Ishikawa (cell line): ENCODE results near the gene NXNL2.

ENCODE experiments used
- CEBPB ChIP-seq: IDR thresholded peaks from 2 replicates; pipeline ENCODE4 v1.6.1; 2012
- CREB1 ChIP-seq: IDR thresholded peaks from 2 replicates; pipeline ENCODE4 v1.6.1; 2012; ENCODE audit warnings: low read depth
- EGR1 ChIP-seq: IDR thresholded peaks from 2 replicates; pipeline ENCODE4 v1.6.1; 2012
- EP300 ChIP-seq: IDR thresholded peaks from 2 replicates; pipeline ENCODE4 v1.6.1; 2012; ENCODE audit warnings: borderline replicate concordance
- FOXM1 ChIP-seq: IDR thresholded peaks from 2 replicates; pipeline ENCODE4 v1.6.1; 2012; ENCODE audit warnings: low read depth, borderline replicate concordance
- NFIC ChIP-seq: IDR thresholded peaks from 2 replicates; pipeline ENCODE4 v1.6.1; 2012
- RAD21 ChIP-seq: IDR thresholded peaks from 2 replicates; pipeline ENCODE4 v1.6.1; 2012; ENCODE audit warnings: low read depth
- TAF1 ChIP-seq: IDR thresholded peaks from 2 replicates; pipeline ENCODE4 v1.6.1; 2012; ENCODE audit warnings: low read depth, mild to moderate bottlenecking
- TCF12 ChIP-seq: IDR thresholded peaks from 2 replicates; pipeline ENCODE4 v1.6.1; 2012; ENCODE audit warnings: low read depth
- TEAD4 ChIP-seq: IDR thresholded peaks from 2 replicates; pipeline ENCODE4 v1.6.1; 2012
- YY1 ChIP-seq: IDR thresholded peaks from 2 replicates; pipeline ENCODE4 v1.6.1; 2012; ENCODE audit warnings: low read depth
- ZBTB7A ChIP-seq: IDR thresholded peaks from 2 replicates; pipeline ENCODE4 v1.6.1; 2012; ENCODE audit warnings: low read depth
- TF ChIP-seq, protein P1 (sequence below): IDR thresholded peaks from 2 replicates; pipeline ENCODE4 v1.6.1; 2012
- TF ChIP-seq, protein P2 (sequence below): IDR thresholded peaks from 2 replicates; pipeline ENCODE4 v1.6.1; 2012; ENCODE audit warnings: low read depth, mild to moderate bottlenecking
- TF ChIP-seq, protein P3 (sequence below): IDR thresholded peaks from 2 replicates; pipeline ENCODE4 v1.6.1; 2012

Gene NXNL2

DNA sequence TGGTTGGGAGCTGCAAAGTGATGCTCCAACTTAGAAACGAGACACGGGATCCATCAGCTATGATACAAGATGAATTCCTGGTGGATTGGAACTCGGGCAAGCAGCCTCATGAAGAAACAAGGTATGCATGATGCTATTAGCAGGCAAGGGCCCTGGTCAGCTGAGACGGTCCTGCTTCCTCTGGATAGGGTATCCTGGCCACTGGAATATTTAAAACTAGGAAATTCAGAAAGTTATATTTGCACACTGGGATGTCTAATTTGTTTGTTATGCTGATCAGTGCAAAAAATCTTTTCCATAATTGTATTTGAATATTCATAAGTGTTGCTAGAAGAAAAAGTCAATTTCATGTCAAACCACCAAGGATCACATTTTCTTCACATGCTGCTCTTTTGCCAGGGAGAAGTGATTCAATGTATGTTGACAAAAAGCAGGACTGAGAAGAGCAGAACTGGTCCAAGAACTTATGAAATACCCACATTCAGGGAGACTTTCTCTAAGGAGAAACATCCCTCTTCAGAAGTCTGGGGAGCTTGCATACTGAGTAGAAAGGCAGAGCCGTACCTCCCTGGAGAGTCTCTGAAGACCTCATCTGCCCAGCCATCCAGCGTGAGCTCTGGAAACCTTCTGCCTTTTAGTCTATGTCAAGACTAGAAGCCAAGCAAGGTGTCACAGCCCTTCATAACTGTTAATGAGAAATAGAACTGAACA, 6.7 kb upstream of the NXNL2 start:
- no peak for TF ChIP-seq RAD21
- TF ChIP-seq CREB1 = no peak
- no peak for TF ChIP-seq ZBTB7A
- TF ChIP-seq, protein P1, sequence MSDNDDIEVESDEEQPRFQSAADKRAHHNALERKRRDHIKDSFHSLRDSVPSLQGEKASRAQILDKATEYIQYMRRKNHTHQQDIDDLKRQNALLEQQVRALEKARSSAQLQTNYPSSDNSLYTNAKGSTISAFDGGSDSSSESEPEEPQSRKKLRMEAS = no peak
- TF ChIP-seq, protein P2, sequence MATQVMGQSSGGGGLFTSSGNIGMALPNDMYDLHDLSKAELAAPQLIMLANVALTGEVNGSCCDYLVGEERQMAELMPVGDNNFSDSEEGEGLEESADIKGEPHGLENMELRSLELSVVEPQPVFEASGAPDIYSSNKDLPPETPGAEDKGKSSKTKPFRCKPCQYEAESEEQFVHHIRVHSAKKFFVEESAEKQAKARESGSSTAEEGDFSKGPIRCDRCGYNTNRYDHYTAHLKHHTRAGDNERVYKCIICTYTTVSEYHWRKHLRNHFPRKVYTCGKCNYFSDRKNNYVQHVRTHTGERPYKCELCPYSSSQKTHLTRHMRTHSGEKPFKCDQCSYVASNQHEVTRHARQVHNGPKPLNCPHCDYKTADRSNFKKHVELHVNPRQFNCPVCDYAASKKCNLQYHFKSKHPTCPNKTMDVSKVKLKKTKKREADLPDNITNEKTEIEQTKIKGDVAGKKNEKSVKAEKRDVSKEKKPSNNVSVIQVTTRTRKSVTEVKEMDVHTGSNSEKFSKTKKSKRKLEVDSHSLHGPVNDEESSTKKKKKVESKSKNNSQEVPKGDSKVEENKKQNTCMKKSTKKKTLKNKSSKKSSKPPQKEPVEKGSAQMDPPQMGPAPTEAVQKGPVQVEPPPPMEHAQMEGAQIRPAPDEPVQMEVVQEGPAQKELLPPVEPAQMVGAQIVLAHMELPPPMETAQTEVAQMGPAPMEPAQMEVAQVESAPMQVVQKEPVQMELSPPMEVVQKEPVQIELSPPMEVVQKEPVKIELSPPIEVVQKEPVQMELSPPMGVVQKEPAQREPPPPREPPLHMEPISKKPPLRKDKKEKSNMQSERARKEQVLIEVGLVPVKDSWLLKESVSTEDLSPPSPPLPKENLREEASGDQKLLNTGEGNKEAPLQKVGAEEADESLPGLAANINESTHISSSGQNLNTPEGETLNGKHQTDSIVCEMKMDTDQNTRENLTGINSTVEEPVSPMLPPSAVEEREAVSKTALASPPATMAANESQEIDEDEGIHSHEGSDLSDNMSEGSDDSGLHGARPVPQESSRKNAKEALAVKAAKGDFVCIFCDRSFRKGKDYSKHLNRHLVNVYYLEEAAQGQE = no peak
- TF ChIP-seq TEAD4 = no peak
- no peak for TF ChIP-seq TAF1
- TF ChIP-seq, protein P3, sequence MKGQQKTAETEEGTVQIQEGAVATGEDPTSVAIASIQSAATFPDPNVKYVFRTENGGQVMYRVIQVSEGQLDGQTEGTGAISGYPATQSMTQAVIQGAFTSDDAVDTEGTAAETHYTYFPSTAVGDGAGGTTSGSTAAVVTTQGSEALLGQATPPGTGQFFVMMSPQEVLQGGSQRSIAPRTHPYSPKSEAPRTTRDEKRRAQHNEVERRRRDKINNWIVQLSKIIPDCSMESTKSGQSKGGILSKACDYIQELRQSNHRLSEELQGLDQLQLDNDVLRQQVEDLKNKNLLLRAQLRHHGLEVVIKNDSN = no peak
- TF ChIP-seq EGR1 = no peak
- TF ChIP-seq FOXM1 = no peak
- no peak for TF ChIP-seq CEBPB
- TF ChIP-seq YY1 = no peak

DNA sequence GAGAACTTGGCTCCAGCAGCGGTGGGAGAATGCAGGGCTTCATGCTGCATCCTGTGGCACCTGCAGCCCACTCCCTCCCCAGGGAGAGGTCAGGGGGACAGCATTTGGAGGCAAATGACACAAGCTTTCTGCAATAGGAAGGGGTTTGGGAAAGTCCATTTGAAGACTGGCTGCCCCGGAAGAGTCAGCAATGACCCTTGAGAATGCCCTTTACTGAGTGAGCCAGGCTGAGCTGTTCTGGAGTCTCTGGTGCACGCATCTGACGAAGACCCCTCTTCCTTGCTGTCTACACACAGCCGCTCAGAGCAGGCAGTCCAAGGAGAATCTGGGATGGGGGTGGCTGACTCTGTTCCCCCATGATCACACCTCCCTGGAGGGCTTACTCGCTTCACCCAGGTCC, 5.5 kb upstream of the NXNL2 start:
- TF ChIP-seq CREB1 (no peak), TCF12 (no peak)

DNA sequence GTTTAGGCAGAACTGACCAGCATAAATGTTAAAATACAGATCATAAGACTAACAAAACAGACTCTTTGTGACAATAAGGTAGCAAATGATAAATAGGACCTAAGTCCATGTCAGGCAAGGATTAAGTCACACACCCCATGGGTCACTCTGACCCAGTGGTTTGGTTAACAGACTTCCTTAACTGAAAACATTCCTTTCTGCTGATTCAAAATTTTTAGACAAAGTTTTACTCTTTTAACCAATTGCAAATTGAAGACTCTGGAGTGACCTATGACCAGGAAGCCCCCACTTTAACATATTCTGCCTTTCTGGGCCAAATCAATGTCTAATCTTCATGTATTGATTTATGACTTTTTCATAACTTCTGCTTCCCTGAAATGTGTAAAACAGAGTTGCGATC, 4.9 kb upstream of the NXNL2 start:
- TF ChIP-seq, protein P2 = no peak
- no peak for TF ChIP-seq ZBTB7A
- 0 out of 2 replicates have a peak, but pooled peaks have one; percentile 1 for TF ChIP-seq RAD21
- TF ChIP-seq EGR1 = no peak
- peak; percentile 83 for TF ChIP-seq FOXM1
- no peak for TF ChIP-seq TAF1
- TF ChIP-seq TEAD4 = peak; percentile 70
- no peak for TF ChIP-seq CREB1
- TF ChIP-seq EP300 = peak; percentile 90
- TF ChIP-seq YY1 = no peak
- TF ChIP-seq, protein P1 = no peak
- peak; percentile 57 for TF ChIP-seq NFIC
- no peak for TF ChIP-seq CEBPB
- TF ChIP-seq, protein P3 = no peak
- peak; percentile 83 for TF ChIP-seq TCF12

DNA sequence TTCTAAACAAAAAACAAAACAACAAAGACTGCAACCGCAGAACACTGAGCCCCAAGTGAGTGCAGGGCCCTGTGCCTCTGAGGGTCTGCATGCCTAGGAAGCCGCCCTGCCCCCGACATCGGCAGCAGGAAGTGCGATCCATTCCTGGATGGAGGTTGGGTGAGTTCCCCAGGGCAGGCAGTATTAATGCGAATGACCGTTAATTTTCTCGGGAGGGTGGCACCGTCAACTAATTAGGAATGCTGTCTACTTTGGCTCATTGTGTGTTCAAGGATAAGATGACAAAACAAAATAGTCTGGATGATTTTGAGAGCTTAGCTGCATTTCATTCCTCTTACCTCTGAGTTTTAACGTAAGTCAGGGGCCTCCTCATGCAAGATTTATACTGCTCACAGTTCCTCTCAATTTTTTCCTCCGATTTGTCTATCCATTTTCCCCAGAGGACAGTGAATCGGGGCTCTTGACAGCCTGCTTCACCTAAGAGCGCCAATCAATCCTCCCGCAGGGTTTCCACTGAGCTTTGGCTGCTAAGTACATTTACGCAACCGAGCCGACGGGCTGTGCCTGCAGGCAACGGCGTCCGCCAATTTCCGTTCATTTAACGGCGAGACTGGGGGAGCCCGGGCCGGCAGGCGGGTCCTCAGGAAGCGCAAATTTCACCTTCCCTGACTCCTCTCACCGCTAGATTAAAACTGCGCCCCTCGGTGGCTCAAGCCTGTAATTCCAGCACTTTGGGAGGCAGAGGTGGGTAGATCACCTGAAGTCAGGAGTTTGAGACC, 2.9 kb upstream of the NXNL2 start:
- TF ChIP-seq EP300 (no peak), NFIC (0 out of 2 replicates have a peak, but pooled peaks have one; percentile 42), TEAD4 (peak; percentile 21; the same call in 1 of the 2 replicates), RAD21 (peak; percentile 34), ZBTB7A (peak; percentile 19; the same call in 1 of the 2 replicates), CEBPB (peak; percentile 85)
- TF ChIP-seq, protein P1 = no peak

DNA sequence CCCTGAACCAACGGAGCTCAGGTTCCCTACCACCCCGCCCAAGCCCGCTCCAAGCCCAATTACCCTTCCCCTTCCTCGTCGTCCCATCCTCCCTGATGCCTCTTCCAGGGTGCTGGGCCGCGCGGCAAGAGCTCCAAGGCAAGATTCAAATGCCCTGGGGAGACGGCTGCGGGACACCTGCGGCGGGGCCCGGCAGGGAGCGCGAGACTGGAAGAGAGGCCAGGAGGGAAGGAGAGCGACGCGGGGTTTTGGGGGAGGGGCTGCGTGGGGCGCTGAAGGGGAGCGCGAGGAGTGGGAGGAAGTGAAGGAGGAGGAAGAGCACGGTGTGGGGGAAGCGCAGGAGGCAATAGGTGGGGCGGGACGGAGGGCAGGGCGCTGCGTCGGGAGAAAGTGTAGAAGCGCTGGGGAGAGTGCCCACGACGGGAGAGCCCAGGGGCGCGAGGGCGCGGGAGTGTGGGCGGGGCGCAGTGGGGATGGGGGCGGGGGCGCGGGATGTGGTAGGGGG, 975 bp upstream of the NXNL2 start:
- TF ChIP-seq, protein P3 = no peak
- TF ChIP-seq RAD21 (no peak), ZBTB7A (peak; percentile 79; the same call in 1 of the 2 replicates), CEBPB (no peak), TCF12 (0 out of 2 replicates have a peak, but pooled peaks have one; percentile 55), CREB1 (no peak), EP300 (peak; percentile 65), TEAD4 (0 out of 2 replicates have a peak, but pooled peaks have one; percentile 47), TAF1 (peak; percentile 62), FOXM1 (no peak), EGR1 (peak; percentile 74), NFIC (0 out of 2 replicates have a peak, but pooled peaks have one; percentile 11), YY1 (0 out of 2 replicates have a peak, but pooled peaks have one; percentile 47)
- TF ChIP-seq, protein P1 = no peak
- TF ChIP-seq, protein P2 = no peak
